NCI-H2227 (cell line): Measurements from ENCODE around the gene NUPR1.
A peak's percentile ranks its signal among the peaks of the same experiment; 100 is the strongest.
"Not testable (repeated sequence)": the region's sequence is repeated elsewhere in the genome, so short reads cannot be mapped to it uniquely, and the experiment has no call there.

ENCODE experiments used
- DNase-seq: peaks from one replicate; lab custom pipeline; 2025; ENCODE audit not compliant: unreplicated experiment; lab: John Stamatoyannopoulos, UW

NUPR1 gene

GRCh38 chr16:28555561-28555960 is 16.8 kb upstream of the NUPR1 start:
- no peak for DNase-seq

DNA sequence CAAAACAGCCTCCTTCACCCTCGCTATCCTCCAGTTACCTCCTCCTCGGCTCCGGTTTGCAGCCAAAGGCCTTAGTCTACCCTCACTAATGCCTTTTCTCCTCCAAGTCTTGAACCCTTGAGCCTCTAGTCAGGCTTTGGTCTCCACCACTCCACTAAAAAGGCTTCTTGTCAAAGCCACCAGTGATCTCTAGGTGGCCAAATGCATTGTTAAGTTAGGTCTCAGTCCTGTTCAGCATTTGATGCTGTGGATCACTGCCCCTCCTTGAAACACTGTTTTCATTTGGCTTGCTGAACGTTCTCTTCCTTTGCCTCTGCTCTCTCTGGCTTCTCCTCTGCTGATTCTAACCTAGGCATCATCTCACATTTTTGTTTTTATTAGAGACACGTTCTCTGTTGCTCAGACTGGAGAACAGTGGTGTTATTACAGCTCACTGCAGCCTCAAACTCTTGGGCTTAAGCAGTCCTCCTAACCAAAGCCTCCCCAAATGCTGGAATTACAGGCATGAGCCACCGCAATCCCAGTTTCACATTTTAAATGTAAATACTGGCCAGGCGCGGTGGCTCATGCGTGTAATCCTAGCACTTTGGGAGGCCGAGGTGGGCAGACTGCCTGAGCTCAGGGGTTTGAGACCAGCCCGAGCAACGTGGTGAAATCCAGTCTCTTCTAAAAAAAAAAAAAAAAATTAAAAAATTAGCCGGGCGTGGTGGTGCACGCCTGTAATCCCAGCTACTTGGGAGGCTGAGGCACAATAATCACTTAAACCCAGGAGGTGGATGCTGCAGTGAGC is 16.1 kb upstream of the NUPR1 start:
- DNase-seq, result no peak

GRCh38 chr16:28553776-28554633 is 15.2 kb upstream of the NUPR1 start, which contains the start of gene SGF29:
Gene SGF29 (plus strand): TSS chr16:28553920. CDS start chr16:28581070, 27,150 bp downstream.
- peak; percentile 95 for DNase-seq

- DNase-seq, result peak; percentile 13
These were observed 10.6 kb upstream of the NUPR1 start for GRCh38 chr16:28549301-28549899.

GRCh38 chr16:28548306-28548802 is 9.6 kb upstream of the NUPR1 start:
- DNase-seq, result no peak

DNA sequence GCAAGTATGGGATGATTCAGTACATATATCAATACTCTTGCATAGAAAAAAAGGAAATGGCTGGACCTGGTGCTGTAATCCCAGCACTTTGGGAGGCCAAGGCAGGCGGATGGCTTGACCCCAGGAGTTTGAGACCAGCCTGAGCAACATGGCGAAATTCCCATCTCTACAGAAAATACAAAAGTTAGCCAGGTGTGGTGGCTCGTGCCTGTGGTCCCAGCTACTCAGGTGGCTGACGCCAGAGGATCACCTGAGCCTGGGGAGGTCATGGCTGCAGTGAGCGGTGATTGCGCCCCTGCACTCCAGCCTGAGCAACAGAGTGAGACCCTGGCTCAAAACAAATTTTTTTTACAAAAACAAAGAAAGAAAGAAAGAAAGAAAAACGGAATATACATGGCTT is 7.9 kb upstream of the NUPR1 start:
- no peak for DNase-seq

- not testable (repeated sequence) for DNase-seq
These were observed 7.2 kb upstream of the NUPR1 start for GRCh38 chr16:28545964-28546363.

DNA sequence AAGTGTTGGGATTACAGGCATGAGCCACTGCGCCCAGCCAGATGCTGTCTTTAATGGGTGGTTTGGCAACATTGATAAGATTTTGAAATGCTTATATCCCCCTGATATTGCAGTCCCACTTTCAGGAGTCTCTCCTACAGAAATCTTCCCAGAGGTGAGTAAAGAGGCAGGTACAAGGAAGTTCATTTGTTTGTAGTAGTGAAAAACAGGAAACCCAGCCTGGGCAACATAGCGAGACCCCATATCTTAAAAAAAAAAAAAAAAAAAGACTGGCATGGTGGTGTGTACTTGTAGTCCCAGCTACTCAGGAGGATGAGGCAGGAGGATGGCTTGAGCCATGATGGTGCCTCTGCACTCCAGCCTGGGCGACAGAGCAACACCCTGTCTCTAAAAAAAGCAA is 6.2 kb upstream of the NUPR1 start:
- no peak for DNase-seq

GRCh38 chr16:28543072-28543471 is 4.3 kb upstream of the NUPR1 start:
- DNase-seq, result no peak

GRCh38 chr16:28542646-28543045 is 3.9 kb upstream of the NUPR1 start:
- no peak for DNase-seq

GRCh38 chr16:28540346-28540745 is 1.6 kb upstream of the NUPR1 start:
- no peak for DNase-seq

GRCh38 chr16:28537964-28538732 is 626 bp downstream of the NUPR1 start:
- no peak for DNase-seq

GRCh38 chr16:28537076-28537475 is 1.7 kb downstream of the NUPR1 start:
- no peak for DNase-seq

- DNase-seq, result no peak
These were observed 4.0 kb downstream of the NUPR1 start for GRCh38 chr16:28534542-28535373.

GRCh38 chr16:28532940-28533647 is 5.7 kb downstream of the NUPR1 start:
- no peak for DNase-seq

DNA sequence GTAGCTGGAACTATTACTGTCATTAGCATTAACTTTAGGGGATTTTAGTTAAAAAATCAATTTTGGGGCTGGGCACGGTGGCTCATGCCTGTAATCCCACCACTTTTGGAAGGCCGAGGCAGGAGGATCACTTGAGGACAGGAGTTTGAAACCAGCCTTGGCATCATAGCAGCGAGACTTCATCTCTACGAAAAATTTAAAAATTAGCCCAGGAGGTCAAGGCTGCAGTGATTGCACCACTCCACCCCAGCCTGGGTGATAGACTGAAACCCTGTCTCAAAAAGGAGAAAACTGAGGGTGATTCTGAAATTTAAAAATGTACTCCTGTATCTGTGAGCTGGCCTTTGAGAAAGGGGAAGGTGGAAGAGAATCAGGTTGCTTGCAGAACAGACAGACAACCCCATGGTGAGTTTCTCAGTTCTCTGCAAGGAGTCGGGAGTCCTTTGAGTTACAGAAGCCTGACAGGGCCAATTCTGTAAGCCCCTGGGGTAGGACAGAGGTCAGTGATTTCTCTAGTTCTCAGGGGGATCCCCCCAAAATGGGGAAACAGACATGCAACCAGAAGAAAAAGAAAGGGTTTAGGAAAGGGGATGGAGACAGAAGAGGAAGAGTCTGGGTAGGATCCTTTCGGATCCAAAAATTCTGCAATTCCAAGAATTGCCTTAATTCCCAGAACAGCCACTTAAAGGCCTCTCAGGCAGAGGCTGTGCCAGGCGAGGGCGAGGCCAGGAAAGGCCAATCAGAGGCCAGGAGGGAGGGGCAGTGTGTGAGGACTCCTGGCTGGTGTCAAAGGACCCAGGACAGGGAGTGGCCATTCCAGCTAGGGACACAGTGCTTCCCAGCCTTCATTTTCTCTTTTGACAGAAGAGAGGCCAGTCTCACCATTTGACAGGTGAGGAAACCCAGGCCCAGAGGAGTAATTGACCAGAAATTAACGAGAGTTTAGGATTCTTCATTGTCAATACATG is 6.7 kb downstream of the NUPR1 start:
- DNase-seq, result no peak

DNA sequence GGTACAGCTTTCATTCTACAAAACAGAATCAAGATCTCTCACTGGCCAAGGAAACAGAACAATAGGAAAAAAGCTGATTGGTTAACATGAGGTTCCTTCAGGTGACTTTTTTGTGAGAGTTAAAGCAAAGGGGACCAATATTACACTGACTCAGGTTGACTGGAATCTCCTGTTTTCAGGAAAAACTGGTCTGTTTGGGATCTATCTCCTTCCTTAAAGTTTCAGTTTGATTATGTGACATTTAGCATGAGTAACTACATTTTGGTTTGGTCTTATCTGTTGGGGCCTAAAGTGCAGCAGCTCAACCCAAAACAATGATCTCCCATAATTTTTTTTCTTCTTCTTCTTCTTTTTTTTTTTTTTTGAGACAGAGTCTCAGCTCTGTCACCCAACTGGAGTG is 9.7 kb downstream of the NUPR1 start:
- no peak for DNase-seq

- DNase-seq, result no peak
These were observed 10.3 kb downstream of the NUPR1 start for GRCh38 chr16:28528463-28528867.
